Breast epithelium (tissue), 4 donors: ENCODE measurements around the gene CD163. TPM values are rescaled to one million over a fixed set of nuclear protein-coding genes. Genes with fewer than 3 reads are reported as not detected.
"Not testable (repeated sequence)": the region's sequence is repeated elsewhere in the genome, so short reads cannot be mapped to it uniquely, and the experiment has no call there.

Experiments used
- DNase-seq, 2 donors: peaks; one replicate each; pipeline ENCODE4 v3.0.0-alpha.2; 2019; ENCODE audit warnings: low spot score in 2 of 2
- H3K27ac ChIP-seq, 2 donors: fragments of 200-600 bp; sonication (generic) in 1 of 2; one replicate each; pipeline ENCODE4 v1.5.1; 2016 to 2019; ENCODE audit warnings: mild to moderate bottlenecking in 1 of 2
- H3K27me3 ChIP-seq, 2 donors: fragments of 200-600 bp; sonication (generic) in 1 of 2; one replicate each; pipeline versions ENCODE4 v1.5.1 to v1.6.0; 2017 to 2019; ENCODE audit warnings: control low read depth in 1 of 2, mild to moderate bottlenecking in 1 of 2
- H3K36me3 ChIP-seq: fragments of 200-600 bp; one replicate; pipeline ENCODE4 v1.5.1; 2019
- H3K4me1 ChIP-seq, 2 donors: fragments of 200-600 bp; sonication (generic); one replicate each; pipeline ENCODE4 v1.5.1; 2016 to 2019; ENCODE audit warnings: control low read depth in 1 of 2
- H3K4me3 ChIP-seq, 3 donors: fragments of 200-600 bp; sonication (generic); 1 replicate in 2 of 3; 2 replicates in 1 of 3; pipeline ENCODE4 v1.5.1; 2016 to 2019; ENCODE audit warnings: mild to moderate bottlenecking in 3 of 3, moderate library complexity in 2 of 3
- H3K9me3 ChIP-seq, 2 donors: fragments of 200-600 bp; sonication (generic) in 1 of 2; one replicate each; pipeline ENCODE4 v1.5.1; 2016 to 2019; ENCODE audit warnings: control low read depth in 1 of 2
- POLR2A ChIP-seq: fragments of 450-650 bp; IDR thresholded peaks from one replicate; pipeline ENCODE4 v1.6.1; 2016; ENCODE audit warnings: antibody characterized with exemption, mild to moderate bottlenecking, moderate library complexity
- POLR2AphosphoS5 ChIP-seq, 3 donors: sonication (generic); formaldehyde crosslinking; IDR thresholded peaks; one replicate each; pipeline ENCODE4 v1.6.1; 2017; ENCODE audit warnings: antibody characterized with exemption in 3 of 3
- intact Hi-C: fragments of 100-400 bp; cut with DNase I; formaldehyde crosslinking; loops from one replicate; pipeline ENCODE4 v1.15.1; 2023; ENCODE audit warnings: low total_unique reads
- total RNA-seq, 3 donors: library from RNA; depleted of rRNA; stranded (reverse); fragments of >200 nt; gene quantifications; one replicate each; pipeline ENCODE4 v1.1.0, GENCODE V29; 2016
- TF ChIP-seq, protein P1 (sequence below), 3 donors: fragments of 450-650 bp; IDR thresholded peaks; one replicate each; pipeline ENCODE4 v1.5.1; 2016 to 2017; ENCODE audit warnings: antibody characterized with exemption in 3 of 3, mild to moderate bottlenecking in 3 of 3, moderate library complexity in 3 of 3

Gene CD163
- total RNA-seq, 3 donors from 2014 or later: 98.6 to 848 (median 125) TPM

DNA sequence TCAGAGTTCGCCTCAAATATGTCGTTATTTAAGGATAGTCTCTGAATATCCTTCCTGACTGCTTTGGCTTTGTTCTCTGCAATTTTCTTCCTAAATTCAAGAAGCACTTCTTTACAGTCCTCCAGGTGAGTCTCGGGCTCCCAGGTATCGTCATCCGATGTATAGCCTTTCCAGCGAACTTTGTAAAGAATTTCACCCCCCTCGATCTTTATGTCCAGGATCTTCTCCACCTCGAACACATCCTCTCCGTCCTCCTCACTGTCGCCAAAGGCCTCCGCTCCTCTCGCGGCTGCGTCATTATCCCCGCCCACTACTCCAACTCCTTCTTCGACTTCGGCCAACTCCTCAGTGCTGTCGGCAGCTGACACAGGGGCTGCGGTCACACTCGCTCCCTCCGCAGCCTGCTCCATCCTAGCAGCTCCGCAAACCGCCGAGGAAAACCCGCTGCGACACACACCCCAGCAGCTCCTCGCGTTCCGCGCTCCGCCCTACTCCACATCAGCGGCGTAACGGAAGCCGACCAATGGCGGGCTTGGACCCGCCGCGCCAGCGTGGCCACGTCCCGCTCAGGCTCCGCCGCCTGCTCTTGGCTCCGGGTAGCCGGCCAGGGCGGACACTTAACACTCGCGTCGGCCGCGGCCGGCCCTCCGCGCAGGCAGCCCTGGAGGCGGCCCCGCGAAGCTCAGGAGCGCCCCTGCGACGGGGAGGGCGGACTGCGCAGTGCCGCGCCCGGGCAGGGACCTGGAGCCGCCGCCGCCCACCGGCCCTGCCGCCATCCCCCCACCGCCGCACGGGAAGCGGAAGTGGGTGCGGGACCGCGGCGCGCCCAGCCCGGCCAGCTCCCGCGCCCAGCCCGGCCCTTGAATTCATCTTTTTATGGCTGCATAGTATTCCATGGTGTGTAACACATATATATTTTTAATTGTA is 63.7 kb downstream of the CD163 start:
- intact Hi-C loops: no loop called here
- Histone ChIP-seq H3K36me3 (no peaks in the 10 kb centered on the region), H3K27ac (no peak overlapping the region), H3K9me3 (peaks cover 0 to 9% of the 10 kb centered on the region in 2 donors), H3K4me3 (peak overlapping the region; percentile 20 to 71 (median 51)), H3K4me1 (no peaks in the 10 kb centered on the region), H3K27me3 (no peaks in the 10 kb centered on the region)
- TF ChIP-seq, protein P1, sequence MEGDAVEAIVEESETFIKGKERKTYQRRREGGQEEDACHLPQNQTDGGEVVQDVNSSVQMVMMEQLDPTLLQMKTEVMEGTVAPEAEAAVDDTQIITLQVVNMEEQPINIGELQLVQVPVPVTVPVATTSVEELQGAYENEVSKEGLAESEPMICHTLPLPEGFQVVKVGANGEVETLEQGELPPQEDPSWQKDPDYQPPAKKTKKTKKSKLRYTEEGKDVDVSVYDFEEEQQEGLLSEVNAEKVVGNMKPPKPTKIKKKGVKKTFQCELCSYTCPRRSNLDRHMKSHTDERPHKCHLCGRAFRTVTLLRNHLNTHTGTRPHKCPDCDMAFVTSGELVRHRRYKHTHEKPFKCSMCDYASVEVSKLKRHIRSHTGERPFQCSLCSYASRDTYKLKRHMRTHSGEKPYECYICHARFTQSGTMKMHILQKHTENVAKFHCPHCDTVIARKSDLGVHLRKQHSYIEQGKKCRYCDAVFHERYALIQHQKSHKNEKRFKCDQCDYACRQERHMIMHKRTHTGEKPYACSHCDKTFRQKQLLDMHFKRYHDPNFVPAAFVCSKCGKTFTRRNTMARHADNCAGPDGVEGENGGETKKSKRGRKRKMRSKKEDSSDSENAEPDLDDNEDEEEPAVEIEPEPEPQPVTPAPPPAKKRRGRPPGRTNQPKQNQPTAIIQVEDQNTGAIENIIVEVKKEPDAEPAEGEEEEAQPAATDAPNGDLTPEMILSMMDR (IDR thresholded peaks at IDR 0.05): no peak
- no peak for TF ChIP-seq POLR2A
- TF ChIP-seq POLR2AphosphoS5 (IDR thresholded peaks at IDR 0.05): no peak
- DNase-seq: no peak

DNA sequence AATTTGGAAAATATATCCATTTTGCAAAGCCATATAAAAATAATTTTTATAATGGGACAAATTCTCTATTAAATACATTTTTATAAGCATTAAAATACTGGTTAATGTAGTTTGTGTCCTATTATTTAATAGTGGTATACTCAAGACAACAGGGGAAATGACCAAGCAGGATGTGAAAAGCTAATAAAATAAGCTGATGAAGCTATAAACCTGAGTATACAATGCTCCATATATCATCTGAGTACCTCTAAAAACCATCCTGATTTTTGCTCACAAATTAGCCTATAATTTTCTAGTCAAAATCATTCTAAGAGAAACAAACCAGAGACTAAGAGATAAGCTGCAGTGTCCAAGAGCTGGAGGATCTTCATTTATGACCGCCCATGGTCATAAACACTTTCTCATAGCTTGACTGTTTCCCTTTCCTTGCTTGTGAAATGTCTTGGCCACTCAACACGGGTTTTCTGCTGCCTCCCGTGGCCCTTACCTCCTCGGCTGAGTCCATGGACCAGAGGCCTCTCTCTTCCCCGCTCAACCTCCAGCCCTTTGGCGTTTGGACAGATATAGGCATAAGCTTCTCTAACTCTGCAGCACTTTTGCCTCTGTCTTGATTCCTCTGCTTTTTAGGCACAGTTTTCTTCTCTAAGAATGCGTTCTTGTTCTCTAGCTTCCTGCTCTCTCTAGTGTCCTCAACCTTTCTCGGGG is 65.1 kb downstream of the CD163 start:
- H3K4me1 ChIP-seq, H3K4me3 ChIP-seq, H3K27me3 ChIP-seq, intact Hi-C loops, H3K9me3 ChIP-seq, H3K27ac ChIP-seq, DNase-seq, H3K36me3 ChIP-seq: not testable (repeated sequence)

DNA sequence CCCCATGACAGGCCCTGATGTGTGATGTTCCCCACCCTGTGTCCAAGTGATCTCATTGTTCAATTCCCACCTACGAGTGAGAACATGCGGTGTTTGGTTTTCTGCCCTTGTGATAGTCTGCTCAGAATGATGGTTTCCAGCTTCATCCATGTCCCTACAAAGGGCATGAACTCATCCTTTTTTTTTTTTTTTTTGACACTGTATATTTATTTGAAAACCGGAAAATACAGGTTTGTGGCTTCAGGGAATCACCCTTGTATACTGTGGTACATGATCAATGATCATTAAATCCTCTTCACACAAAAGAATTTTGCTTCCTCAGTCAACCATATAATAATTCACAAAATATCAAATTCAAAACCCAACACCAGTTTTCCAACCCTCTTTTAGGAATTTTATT is 66.1 kb downstream of the CD163 start:
- H3K36me3 ChIP-seq, H3K4me3 ChIP-seq, H3K9me3 ChIP-seq, H3K27me3 ChIP-seq, DNase-seq, intact Hi-C loops, H3K27ac ChIP-seq, H3K4me1 ChIP-seq: not testable (repeated sequence)

DNA sequence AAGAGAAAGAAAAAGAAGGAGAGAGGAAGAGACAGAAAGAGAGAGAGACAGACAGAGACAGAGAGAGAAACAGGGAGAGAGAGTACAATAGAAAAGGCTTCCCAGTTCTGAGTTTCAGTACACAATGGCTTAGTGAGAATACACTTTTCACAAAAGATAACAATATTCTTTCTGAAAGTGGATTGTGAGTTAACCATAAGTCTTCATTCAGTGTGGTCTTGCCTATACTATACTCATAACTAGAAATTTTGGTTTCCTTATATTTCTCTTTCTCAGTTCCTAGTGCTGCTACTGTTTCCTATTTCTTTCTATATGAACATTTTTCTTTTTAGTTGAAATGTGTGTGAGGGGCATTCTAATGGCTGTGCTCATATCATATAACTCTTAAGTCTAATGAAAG is 68.9 kb downstream of the CD163 start:
- Histone ChIP-seq H3K27ac (no peak overlapping the region), H3K36me3 (no peaks in the 10 kb centered on the region), H3K9me3 (peaks cover 0 to 9% of the 10 kb centered on the region in 2 donors), H3K27me3 (no peaks in the 10 kb centered on the region), H3K4me3 (no peak overlapping the region), H3K4me1 (no peaks in the 10 kb centered on the region)
- no peak for DNase-seq
- intact Hi-C loops: no loop called here
- no peak for TF ChIP-seq POLR2AphosphoS5 (IDR thresholded peaks at IDR 0.05)
- TF ChIP-seq, protein P1 (IDR thresholded peaks at IDR 0.05): no peak
- TF ChIP-seq POLR2A: no peak

DNA sequence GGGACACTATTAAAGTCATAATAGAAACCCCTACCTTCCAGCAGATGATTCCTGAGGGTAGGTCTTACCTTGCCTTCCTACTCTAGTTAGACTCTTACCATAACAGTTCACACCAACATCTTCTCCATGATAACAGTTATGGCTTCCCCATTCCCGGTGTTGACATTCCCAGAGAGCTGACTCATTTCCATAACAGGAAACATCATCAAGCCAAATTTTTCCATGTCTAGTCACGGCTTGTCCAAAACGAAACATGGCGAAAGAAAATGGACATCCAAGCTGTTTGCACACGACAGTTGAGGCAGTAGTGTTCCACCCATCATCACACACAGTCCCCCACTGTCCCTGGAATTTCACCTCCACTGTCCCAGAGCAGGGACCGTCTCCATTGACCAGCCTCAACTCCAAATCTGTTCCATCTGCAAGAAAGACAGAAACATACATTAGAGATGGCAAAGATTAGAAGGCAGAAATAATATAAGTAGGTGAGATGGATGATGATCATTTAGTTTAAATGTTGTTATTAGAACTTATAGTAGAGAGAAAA is 70.2 kb downstream of the CD163 start:
- Histone ChIP-seq H3K4me3 (no peak overlapping the region), H3K27ac (no peak overlapping the region), H3K36me3 (no peaks in the 10 kb centered on the region), H3K4me1 (no peaks in the 10 kb centered on the region), H3K9me3 (no peaks in the 10 kb centered on the region), H3K27me3 (no peaks in the 10 kb centered on the region)
- DNase-seq: no peak
- TF ChIP-seq POLR2A (no peak), POLR2AphosphoS5 (IDR thresholded peaks at IDR 0.05) (no peak)
- TF ChIP-seq, protein P1 (IDR thresholded peaks at IDR 0.05): no peak
- intact Hi-C loops: no loop called here
